Ishikawa (cell line): ENCODE results near the gene RAB6A.

ENCODE experiments used
- CEBPB ChIP-seq: IDR thresholded peaks from 2 replicates; pipeline ENCODE4 v1.6.1; 2012
- CREB1 ChIP-seq: IDR thresholded peaks from 2 replicates; pipeline ENCODE4 v1.6.1; 2012; ENCODE audit warnings: low read depth
- EGR1 ChIP-seq: IDR thresholded peaks from 2 replicates; pipeline ENCODE4 v1.6.1; 2012
- EP300 ChIP-seq: IDR thresholded peaks from 2 replicates; pipeline ENCODE4 v1.6.1; 2012; ENCODE audit warnings: borderline replicate concordance
- FOXM1 ChIP-seq: IDR thresholded peaks from 2 replicates; pipeline ENCODE4 v1.6.1; 2012; ENCODE audit warnings: low read depth, borderline replicate concordance
- NFIC ChIP-seq: IDR thresholded peaks from 2 replicates; pipeline ENCODE4 v1.6.1; 2012
- RAD21 ChIP-seq: IDR thresholded peaks from 2 replicates; pipeline ENCODE4 v1.6.1; 2012; ENCODE audit warnings: low read depth
- TAF1 ChIP-seq: IDR thresholded peaks from 2 replicates; pipeline ENCODE4 v1.6.1; 2012; ENCODE audit warnings: low read depth, mild to moderate bottlenecking
- TCF12 ChIP-seq: IDR thresholded peaks from 2 replicates; pipeline ENCODE4 v1.6.1; 2012; ENCODE audit warnings: low read depth
- TEAD4 ChIP-seq: IDR thresholded peaks from 2 replicates; pipeline ENCODE4 v1.6.1; 2012
- YY1 ChIP-seq: IDR thresholded peaks from 2 replicates; pipeline ENCODE4 v1.6.1; 2012; ENCODE audit warnings: low read depth
- ZBTB7A ChIP-seq: IDR thresholded peaks from 2 replicates; pipeline ENCODE4 v1.6.1; 2012; ENCODE audit warnings: low read depth
- TF ChIP-seq, protein P1 (sequence below): IDR thresholded peaks from 2 replicates; pipeline ENCODE4 v1.6.1; 2012
- TF ChIP-seq, protein P2 (sequence below): IDR thresholded peaks from 2 replicates; pipeline ENCODE4 v1.6.1; 2012
- TF ChIP-seq, protein P3 (sequence below): IDR thresholded peaks from 2 replicates; pipeline ENCODE4 v1.6.1; 2012; ENCODE audit warnings: low read depth, mild to moderate bottlenecking

RAB6A gene

DNA sequence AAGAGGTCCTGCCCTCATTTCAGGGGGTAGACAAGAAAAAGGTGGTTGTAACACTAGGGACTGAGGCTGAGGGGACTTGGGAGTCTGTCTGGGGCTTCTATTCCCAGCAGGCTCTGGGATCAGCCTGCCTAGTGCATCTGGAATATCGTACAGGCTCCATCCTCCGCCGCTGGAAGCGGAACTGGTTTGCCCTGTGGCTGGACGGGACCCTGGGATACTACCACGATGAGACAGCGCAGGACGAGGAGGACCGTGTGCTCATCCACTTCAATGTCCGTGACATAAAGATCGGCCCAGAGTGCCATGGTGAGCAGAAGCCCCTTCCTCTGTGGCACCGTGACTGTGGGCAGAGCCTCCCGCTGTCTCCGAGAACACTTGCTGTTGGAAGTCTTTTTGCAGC is 110.5 kb downstream of the RAB6A start:
- TF ChIP-seq FOXM1 (no peak), EGR1 (no peak)

DNA sequence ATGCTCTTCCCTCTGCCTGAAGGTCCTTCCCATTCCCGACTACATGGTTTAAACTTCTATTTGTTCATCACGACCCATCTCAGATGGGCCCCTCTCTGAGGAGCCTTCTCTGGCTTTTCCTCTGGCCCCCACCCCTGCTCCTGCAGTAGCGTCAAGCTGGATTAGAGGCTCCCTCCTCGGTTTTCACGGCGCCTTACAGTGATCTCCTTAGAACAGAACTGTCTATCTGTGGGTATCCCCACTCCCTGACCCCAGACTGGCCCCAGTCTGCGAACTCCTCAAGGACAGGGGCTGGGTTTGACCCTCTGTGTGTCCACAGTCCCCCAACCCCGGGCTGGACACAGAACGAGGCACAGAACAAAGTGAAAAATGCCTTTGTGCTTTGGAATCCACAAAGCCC is 111.7 kb downstream of the RAB6A start:
- TF ChIP-seq CREB1 (no peak), TCF12 (no peak), ZBTB7A (no peak), EP300 (no peak)

DNA sequence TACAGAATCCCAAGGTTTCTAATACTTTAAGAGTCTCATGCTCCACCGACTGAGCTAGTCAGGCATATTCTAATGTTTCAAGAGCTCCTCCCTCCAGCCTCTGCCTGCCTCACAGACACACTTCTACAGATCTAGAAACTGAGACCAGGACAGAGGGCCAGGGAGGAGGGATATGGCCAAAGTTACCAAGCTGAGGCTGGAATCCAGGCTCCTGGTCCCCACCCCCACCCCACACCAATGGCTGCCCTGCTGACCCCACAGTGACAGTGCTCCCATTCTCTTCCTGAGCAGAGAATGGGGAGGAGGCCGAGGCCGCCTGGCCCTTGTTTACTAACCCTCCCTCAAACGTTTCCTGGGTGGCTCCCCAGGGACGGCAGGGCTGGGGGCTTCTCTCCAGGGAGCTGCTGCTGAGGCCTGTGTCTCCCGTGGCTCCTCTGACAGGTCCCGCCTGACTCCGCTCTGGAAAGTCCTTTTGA is 112.3 kb downstream of the RAB6A start:
- no peak for TF ChIP-seq EGR1
- no peak for TF ChIP-seq ZBTB7A
- TF ChIP-seq, protein P1, sequence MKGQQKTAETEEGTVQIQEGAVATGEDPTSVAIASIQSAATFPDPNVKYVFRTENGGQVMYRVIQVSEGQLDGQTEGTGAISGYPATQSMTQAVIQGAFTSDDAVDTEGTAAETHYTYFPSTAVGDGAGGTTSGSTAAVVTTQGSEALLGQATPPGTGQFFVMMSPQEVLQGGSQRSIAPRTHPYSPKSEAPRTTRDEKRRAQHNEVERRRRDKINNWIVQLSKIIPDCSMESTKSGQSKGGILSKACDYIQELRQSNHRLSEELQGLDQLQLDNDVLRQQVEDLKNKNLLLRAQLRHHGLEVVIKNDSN: no peak
- TF ChIP-seq CEBPB: no peak
- no peak for TF ChIP-seq EP300
- TF ChIP-seq TAF1: no peak
- TF ChIP-seq TEAD4: no peak
- TF ChIP-seq CREB1: no peak
- no peak for TF ChIP-seq YY1
- TF ChIP-seq FOXM1: no peak
- no peak for TF ChIP-seq TCF12
- TF ChIP-seq, protein P2, sequence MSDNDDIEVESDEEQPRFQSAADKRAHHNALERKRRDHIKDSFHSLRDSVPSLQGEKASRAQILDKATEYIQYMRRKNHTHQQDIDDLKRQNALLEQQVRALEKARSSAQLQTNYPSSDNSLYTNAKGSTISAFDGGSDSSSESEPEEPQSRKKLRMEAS: no peak
- TF ChIP-seq, protein P3, sequence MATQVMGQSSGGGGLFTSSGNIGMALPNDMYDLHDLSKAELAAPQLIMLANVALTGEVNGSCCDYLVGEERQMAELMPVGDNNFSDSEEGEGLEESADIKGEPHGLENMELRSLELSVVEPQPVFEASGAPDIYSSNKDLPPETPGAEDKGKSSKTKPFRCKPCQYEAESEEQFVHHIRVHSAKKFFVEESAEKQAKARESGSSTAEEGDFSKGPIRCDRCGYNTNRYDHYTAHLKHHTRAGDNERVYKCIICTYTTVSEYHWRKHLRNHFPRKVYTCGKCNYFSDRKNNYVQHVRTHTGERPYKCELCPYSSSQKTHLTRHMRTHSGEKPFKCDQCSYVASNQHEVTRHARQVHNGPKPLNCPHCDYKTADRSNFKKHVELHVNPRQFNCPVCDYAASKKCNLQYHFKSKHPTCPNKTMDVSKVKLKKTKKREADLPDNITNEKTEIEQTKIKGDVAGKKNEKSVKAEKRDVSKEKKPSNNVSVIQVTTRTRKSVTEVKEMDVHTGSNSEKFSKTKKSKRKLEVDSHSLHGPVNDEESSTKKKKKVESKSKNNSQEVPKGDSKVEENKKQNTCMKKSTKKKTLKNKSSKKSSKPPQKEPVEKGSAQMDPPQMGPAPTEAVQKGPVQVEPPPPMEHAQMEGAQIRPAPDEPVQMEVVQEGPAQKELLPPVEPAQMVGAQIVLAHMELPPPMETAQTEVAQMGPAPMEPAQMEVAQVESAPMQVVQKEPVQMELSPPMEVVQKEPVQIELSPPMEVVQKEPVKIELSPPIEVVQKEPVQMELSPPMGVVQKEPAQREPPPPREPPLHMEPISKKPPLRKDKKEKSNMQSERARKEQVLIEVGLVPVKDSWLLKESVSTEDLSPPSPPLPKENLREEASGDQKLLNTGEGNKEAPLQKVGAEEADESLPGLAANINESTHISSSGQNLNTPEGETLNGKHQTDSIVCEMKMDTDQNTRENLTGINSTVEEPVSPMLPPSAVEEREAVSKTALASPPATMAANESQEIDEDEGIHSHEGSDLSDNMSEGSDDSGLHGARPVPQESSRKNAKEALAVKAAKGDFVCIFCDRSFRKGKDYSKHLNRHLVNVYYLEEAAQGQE: no peak
- no peak for TF ChIP-seq NFIC
- TF ChIP-seq RAD21: no peak

DNA sequence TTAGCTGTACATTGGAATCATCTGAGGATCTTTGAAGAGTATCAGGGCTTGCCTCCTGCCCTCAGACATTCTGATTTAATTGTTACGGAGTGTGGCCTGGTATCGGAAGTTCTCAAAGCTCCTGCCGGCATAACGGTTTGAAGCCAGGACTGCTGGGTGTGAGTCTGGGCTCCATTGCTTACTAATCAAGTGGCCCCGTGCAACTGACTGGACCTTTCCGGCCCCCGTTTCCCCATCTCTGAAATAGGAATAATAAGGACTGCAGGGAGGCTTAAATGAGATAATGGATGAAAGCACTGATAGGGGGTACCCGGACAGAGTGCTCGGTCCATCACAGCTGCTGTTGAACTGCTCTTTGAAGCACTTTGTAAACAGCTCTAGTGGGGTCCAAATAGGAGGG is 112.8 kb downstream of the RAB6A start:
- TF ChIP-seq FOXM1 (no peak), TEAD4 (no peak), RAD21 (no peak), ZBTB7A (no peak), TAF1 (no peak), CEBPB (no peak)
- TF ChIP-seq, protein P2: no peak
- TF ChIP-seq, protein P1: no peak

DNA sequence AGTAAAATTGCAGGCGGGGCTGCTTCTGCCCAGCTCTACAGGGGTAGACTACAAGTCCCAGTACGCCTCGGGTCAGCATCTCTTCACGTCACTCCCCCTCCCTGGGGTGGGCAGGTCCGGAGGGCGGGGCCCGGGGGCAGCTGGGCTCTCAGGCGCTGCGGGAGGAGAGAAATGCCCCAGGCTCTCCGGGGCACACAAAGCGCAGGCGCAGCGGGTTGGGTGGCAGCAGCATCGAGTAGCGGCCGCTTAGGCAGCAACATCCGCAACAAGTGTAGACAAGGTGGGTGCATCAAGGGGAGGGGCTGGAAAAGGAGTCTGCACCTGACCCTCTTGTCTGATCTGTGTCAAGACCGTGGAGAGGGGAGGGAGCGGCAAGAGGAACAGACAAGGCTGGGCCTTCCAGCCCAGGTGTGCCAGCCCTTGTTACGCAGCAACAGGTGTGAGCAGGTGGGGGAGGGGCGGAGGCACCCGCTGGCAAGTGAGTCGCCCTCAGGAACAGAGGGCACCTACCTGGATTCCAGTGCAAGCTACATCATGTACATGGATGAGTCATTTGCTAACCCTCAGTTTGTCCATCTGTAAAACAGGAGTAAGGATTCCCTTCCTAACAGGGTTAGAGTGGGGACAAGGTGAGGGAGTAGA is 113.3 kb downstream of the RAB6A start:
- TF ChIP-seq TEAD4 (no peak), CREB1 (peak; percentile 85)

DNA sequence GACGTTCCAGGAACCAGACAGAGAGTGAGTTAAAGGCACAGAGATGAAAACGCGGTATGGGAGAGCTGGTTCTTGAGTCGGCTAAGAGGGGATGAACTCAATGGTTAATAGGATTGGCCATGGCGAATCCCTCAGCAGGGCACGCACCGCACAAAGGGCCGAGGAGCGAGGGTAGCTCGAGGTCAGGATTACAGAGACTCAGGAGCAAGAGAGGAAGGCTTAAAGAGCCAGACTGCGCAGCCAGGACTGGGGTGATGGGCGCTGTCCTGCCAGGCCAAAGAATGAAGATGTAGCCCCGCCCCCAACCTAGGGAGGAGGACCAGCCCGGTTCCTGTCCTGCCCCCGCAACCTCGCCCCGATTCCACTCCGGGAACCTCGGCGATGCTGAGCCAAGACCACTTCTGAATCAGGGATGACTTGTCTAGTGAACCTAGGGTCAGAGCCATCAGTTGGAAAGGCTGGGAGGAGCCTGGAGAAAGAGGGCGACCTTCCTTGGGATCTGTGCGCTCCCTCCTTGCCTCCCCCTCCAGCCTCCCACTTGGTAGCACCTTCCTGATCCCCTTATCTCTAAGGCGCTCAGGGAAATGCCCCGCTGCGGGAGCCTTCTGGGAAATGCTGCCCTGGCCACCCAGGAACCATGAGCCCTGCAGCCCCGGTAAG is 114.8 kb downstream of the RAB6A start, which contains the start of gene PLEKHB1:
Gene PLEKHB1 (plus strand): TSS at position 610 of the 660 bp plus-strand sequence. CDS start 28 bp downstream, at position 638.
- TF ChIP-seq FOXM1 (no peak), EGR1 (no peak)
- TF ChIP-seq, protein P2: no peak

DNA sequence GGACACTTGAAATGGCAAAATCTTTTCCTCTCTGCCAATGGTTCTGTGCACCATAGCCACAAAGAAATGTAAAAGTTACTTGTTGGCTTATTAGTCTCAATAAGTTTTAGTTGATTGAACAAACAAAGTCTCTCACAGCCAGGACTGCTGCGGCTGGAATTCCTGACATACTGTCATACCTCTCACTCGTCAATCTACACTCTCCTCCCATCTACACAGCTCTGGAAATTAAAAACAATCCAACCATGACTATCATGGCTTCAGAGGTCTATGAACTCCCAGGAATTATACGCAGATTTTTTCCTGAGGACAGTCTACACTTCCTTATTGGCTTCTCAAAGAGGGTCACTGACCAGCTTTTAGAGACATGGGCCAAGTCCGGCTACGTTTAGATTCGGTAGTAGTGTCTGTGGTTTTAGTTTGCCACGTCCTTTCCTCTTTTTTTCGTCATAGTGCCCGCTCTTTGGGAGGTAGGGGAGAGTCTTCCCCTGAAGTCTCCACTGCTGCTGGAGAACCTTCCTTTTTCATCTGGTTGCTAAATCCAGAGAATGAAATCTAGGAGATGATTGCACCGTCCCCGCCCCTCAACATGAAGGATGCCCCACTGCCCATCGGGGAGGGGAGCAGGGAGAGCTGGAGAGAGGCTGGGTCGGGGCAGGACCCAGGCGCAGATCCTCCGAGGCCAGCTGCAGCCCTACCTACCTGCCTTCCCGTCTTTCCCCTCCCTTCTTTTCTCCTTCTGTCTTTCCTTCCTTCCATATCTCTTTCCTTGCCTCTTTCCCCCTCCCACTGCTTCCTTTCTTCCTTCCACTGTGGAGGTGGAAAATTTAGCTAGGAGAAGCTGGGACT is 115.5 kb downstream of the RAB6A start:
- TF ChIP-seq TEAD4 (peak; percentile 29; the same call in 1 of the 2 replicates), CREB1 (no peak)
